ENCODE measurements around the gene PFAS.

Gene PFAS

DNA sequence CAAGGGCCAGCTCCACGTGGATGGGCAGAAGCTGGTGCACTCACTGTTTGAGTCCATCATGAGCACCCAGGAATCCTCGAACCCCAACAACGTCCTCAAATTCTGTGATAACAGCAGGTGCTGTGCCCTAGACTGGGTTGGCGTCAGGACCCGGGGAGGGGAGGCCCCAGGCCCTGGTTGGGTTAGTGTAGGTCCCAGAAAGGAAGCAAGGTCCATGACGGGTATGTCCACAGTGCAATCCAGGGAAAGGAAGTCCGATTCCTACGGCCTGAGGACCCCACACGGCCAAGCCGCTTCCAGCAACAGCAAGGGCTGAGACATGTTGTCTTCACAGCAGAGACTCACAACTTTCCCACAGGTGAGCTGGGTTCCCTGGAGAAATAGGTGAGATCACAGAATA lies 7.2 kb downstream of the PFAS start:
- TF ChIP-seq, protein P1, sequence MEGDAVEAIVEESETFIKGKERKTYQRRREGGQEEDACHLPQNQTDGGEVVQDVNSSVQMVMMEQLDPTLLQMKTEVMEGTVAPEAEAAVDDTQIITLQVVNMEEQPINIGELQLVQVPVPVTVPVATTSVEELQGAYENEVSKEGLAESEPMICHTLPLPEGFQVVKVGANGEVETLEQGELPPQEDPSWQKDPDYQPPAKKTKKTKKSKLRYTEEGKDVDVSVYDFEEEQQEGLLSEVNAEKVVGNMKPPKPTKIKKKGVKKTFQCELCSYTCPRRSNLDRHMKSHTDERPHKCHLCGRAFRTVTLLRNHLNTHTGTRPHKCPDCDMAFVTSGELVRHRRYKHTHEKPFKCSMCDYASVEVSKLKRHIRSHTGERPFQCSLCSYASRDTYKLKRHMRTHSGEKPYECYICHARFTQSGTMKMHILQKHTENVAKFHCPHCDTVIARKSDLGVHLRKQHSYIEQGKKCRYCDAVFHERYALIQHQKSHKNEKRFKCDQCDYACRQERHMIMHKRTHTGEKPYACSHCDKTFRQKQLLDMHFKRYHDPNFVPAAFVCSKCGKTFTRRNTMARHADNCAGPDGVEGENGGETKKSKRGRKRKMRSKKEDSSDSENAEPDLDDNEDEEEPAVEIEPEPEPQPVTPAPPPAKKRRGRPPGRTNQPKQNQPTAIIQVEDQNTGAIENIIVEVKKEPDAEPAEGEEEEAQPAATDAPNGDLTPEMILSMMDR (IDR thresholded peaks at IDR 0.05; ENCODE audit: borderline replicate concordance, control extremely low read depth, extremely low read depth, insufficient read depth, missing control alignments) = no peak
- in situ Hi-C loops (cut with MboI; ENCODE audit: low sequenced_read_pairs, unreplicated experiment) = no loop called here
- DNase-seq (ENCODE audit: low spot score) = no peak

- DNase-seq (ENCODE audit: low spot score) = no peak
- TF ChIP-seq, protein P1 (IDR thresholded peaks at IDR 0.05; ENCODE audit: borderline replicate concordance, control extremely low read depth, extremely low read depth, insufficient read depth, missing control alignments) = no peak
- in situ Hi-C loops (cut with MboI; ENCODE audit: low sequenced_read_pairs, unreplicated experiment) = no loop called here
Observed at GRCh38 chr17:8256691-8257090, 7.6 kb downstream of the PFAS start.

- DNase-seq (ENCODE audit: low spot score) = no peak
- in situ Hi-C loops (cut with MboI; ENCODE audit: low sequenced_read_pairs, unreplicated experiment) = no loop called here
- TF ChIP-seq, protein P1 (IDR thresholded peaks at IDR 0.05; ENCODE audit: borderline replicate concordance, control extremely low read depth, extremely low read depth, insufficient read depth, missing control alignments) = no peak
Observed at GRCh38 chr17:8257801-8258200, 8.7 kb downstream of the PFAS start.

GRCh38 chr17:8264320-8264719 lies 15.2 kb downstream of the PFAS start:
- in situ Hi-C loops (cut with MboI; ENCODE audit: low sequenced_read_pairs, unreplicated experiment) = no loop called here
- no peak for DNase-seq (ENCODE audit: low spot score)
- TF ChIP-seq, protein P1 (IDR thresholded peaks at IDR 0.05; ENCODE audit: borderline replicate concordance, control extremely low read depth, extremely low read depth, insufficient read depth, missing control alignments) = no peak

DNA sequence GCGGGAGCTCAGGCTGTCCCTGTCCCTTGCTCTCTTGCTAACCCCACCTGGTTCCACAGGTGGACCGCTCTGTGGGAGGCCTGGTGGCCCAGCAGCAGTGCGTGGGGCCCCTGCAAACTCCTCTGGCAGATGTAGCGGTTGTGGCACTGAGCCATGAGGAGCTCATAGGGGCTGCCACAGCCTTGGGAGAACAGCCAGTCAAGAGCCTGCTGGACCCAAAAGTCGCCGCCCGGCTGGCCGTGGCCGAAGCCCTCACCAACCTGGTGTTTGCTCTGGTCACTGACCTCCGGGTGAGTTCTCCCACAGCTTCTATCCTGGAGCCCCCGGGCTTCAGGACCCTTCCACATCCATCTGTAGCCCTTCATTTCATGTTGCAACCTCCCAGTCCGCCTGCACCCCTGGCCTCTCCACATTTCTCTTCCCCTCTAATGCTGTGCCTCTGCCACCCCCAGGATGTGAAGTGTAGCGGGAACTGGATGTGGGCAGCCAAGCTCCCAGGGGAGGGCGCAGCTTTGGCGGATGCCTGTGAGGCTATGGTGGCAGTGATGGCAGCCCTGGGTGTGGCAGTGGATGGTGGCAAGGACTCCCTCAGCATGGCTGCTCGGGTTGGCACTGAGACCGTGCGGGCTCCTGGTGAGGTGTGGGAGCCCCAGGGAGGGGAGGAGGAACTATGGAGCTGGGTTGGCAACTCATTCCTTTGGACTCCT lies 15.9 kb downstream of the PFAS start:
- TF ChIP-seq, protein P1 (IDR thresholded peaks at IDR 0.05; ENCODE audit: borderline replicate concordance, control extremely low read depth, extremely low read depth, insufficient read depth, missing control alignments) = no peak
- no peak for DNase-seq (ENCODE audit: low spot score)
- in situ Hi-C loops (cut with MboI; ENCODE audit: low sequenced_read_pairs, unreplicated experiment) = no loop called here

- DNase-seq (ENCODE audit: low spot score) = no peak
- in situ Hi-C loops (cut with MboI; ENCODE audit: low sequenced_read_pairs, unreplicated experiment) = no loop called here
- TF ChIP-seq, protein P1 (IDR thresholded peaks at IDR 0.05; ENCODE audit: borderline replicate concordance, control extremely low read depth, extremely low read depth, insufficient read depth, missing control alignments) = no peak
Observed at GRCh38 chr17:8266648-8267479, 17.8 kb downstream of the PFAS start.

Measured in GM13976 (cell line).